PC-9 (cell line): ENCODE data around the gene WRAP73. TPM values are rescaled to one million over a fixed set of nuclear protein-coding genes. Genes with fewer than 3 reads are reported as not detected.

Experiments
- BruUV-seq: library from RNA; stranded (reverse); fragments of 400-500 nt; replicated peaks from 2 replicates; lab custom pipeline; 2021; lab: Mats Ljungman, UMichigan
- CTCF ChIA-PET: fragments of 300-600 bp; sonication (Branson Sonifier 250); formaldehyde crosslinking; loops from one replicate; lab custom pipeline; 2022; ENCODE audit warnings: antibody characterized with exemption; lab: Charles Lee
- POLR2A ChIA-PET: fragments of 300-600 bp; sonication (Branson Sonifier 250); formaldehyde crosslinking; loops from one replicate; lab custom pipeline; 2022; ENCODE audit warnings: antibody characterized with exemption; ENCODE audit not compliant: unreplicated experiment; lab: Charles Lee
- DNase-seq, 2 experiments: peaks; one replicate each; pipeline versions ENCODE4 v3.0.0 to v3.0.0-alpha.2; 2015 to 2022; ENCODE audit warnings: mixed read lengths in 1 of 2
- H2AFZ ChIP-seq: fragments of 200-600 bp; sonication (generic); 2 replicates; pipeline ENCODE4 v1.8.1; 2017; ENCODE audit warnings: antibody characterized with exemption
- H3F3A ChIP-seq: fragments of 200-600 bp; sonication (generic); 2 replicates; pipeline ENCODE4 v1.8.1; 2017; ENCODE audit warnings: antibody characterized with exemption, mild to moderate bottlenecking, low read depth; ENCODE audit not compliant: insufficient read depth
- H3K27ac ChIP-seq: fragments of 200-600 bp; sonication (generic); 2 replicates; pipeline ENCODE4 v1.6.1; 2016; ENCODE audit warnings: mixed run types
- H3K27me3 ChIP-seq: fragments of 200-600 bp; sonication (generic); 2 replicates; pipeline ENCODE4 v1.6.1; 2016; ENCODE audit warnings: low read depth, mixed run types; ENCODE audit not compliant: insufficient read depth
- H3K36me3 ChIP-seq: fragments of 200-600 bp; sonication (generic); 2 replicates; pipeline ENCODE4 v1.6.1; 2016; ENCODE audit warnings: low read depth, mixed run types
- H3K4me1 ChIP-seq: fragments of 200-600 bp; sonication (generic); replicated peaks from 2 replicates; pipeline ENCODE4 v1.6.1; 2016; ENCODE audit warnings: mixed run types; ENCODE audit not compliant: insufficient read depth
- H3K4me2 ChIP-seq: fragments of 200-600 bp; sonication (generic); 2 replicates; pipeline ENCODE4 v1.6.1; 2017; ENCODE audit warnings: mixed run types
- H3K4me3 ChIP-seq: fragments of 200-600 bp; sonication (generic); 2 replicates; pipeline ENCODE4 v1.6.1; 2016; ENCODE audit warnings: mixed run types
- H3K79me2 ChIP-seq: fragments of 200-600 bp; sonication (generic); 2 replicates; pipeline ENCODE4 v1.6.1; 2017; ENCODE audit warnings: low read depth, mixed run types
- H3K9me2 ChIP-seq: fragments of 200-600 bp; sonication (generic); 2 replicates; pipeline ENCODE4 v1.8.1; 2017; ENCODE audit warnings: mild to moderate bottlenecking; ENCODE audit not compliant: insufficient read depth
- H3K9me3 ChIP-seq: fragments of 200-600 bp; sonication (generic); 2 replicates; pipeline ENCODE4 v1.8.1; 2016; ENCODE audit warnings: low read depth; ENCODE audit not compliant: insufficient read depth
- H4K20me1 ChIP-seq: fragments of 200-600 bp; sonication (generic); 2 replicates; pipeline ENCODE4 v1.8.1; 2017; ENCODE audit not compliant: insufficient read depth
- CTCF ChIP-seq: fragments of 200-600 bp; sonication (generic); conservative IDR thresholded peaks from 2 replicates; pipeline ENCODE4 v1.6.1; 2017; ENCODE audit warnings: mixed run types, antibody characterized with exemption, mild to moderate bottlenecking, moderate library complexity
- EZH2 ChIP-seq: fragments of 200-600 bp; sonication (generic); IDR thresholded peaks from 2 replicates; pipeline ENCODE4 v1.8.0; 2017; ENCODE audit warnings: antibody characterized with exemption, low read depth
- intact Hi-C: fragments of 100-400 bp; cut with micrococcal nuclease; formaldehyde crosslinking; loops from one replicate; pipeline ENCODE4 v1.10.0; 2022; ENCODE audit not compliant: unreplicated experiment
- total RNA-seq: library from RNA; stranded (reverse); gene quantifications from 2 replicates; pipeline ENCODE4 v1.2.3, GENCODE V29; 2021

WRAP73 gene
- total RNA-seq, 1 experiment from 2014 or later = 25.5 TPM

- no peaks in the 10 kb centered on the region for H3K27me3 ChIP-seq
- intact Hi-C loops = no loop called here
- H3K36me3 ChIP-seq = no peaks in the 10 kb centered on the region
- H3K4me3 ChIP-seq = no peak overlapping the region
- no peaks in the 10 kb centered on the region; the same call in 1 of the 2 replicates for H4K20me1 ChIP-seq
- no peak overlapping the region for H3K4me2 ChIP-seq
- no peaks in the 10 kb centered on the region for H3K79me2 ChIP-seq
- peaks cover 3% of the 10 kb centered on the region; the same call in 1 of the 2 replicates for H3F3A ChIP-seq
- H2AFZ ChIP-seq = no peak overlapping the region
- TF ChIP-seq EZH2 (no peak), CTCF (no peak)
- POLR2A ChIA-PET = no interaction called here
- no peaks in the 10 kb centered on the region for H3K9me3 ChIP-seq
- no peaks in the 10 kb centered on the region for H3K9me2 ChIP-seq
- peaks cover 24% of the 10 kb centered on the region for H3K4me1 ChIP-seq
- BruUV-seq = no TSS peak
- CTCF ChIA-PET = no interaction called here
- H3K27ac ChIP-seq = no peak overlapping the region
- DNase-seq = peak in 1 of 2 experiments; percentile 8
Observed at GRCh38 chr1:3672971-3673361, 23.1 kb upstream of the WRAP73 start.

GRCh38 chr1:3672231-3672970, 22.5 kb upstream of the WRAP73 start:
- BruUV-seq = no TSS peak
- H3K27me3 ChIP-seq = no peaks in the 10 kb centered on the region
- H3K4me3 ChIP-seq = no peak overlapping the region
- no peaks in the 10 kb centered on the region for H3K9me2 ChIP-seq
- H3K36me3 ChIP-seq = no peaks in the 10 kb centered on the region
- no peak overlapping the region for H2AFZ ChIP-seq
- POLR2A ChIA-PET = no interaction called here
- H3K4me1 ChIP-seq = peaks cover 24% of the 10 kb centered on the region
- peak in 1 of 2 experiments; percentile 26 for DNase-seq
- TF ChIP-seq CTCF = no peak
- TF ChIP-seq EZH2 = no peak
- no peaks in the 10 kb centered on the region for H3K79me2 ChIP-seq
- H4K20me1 ChIP-seq = no peaks in the 10 kb centered on the region; the same call in 1 of the 2 replicates
- H3F3A ChIP-seq = peaks cover 8% of the 10 kb centered on the region; the same call in 1 of the 2 replicates
- intact Hi-C loops = no loop called here
- no peaks in the 10 kb centered on the region for H3K9me3 ChIP-seq
- H3K4me2 ChIP-seq = peak overlapping the region; percentile 46; the same call in 1 of the 2 replicates
- CTCF ChIA-PET = no interaction called here
- no peak overlapping the region for H3K27ac ChIP-seq

- Histone ChIP-seq H3K27ac (no peak overlapping the region), H3K4me1 (peaks cover 24% of the 10 kb centered on the region), H3K36me3 (no peaks in the 10 kb centered on the region), H4K20me1 (no peaks in the 10 kb centered on the region; the same call in 1 of the 2 replicates), H3K4me2 (peak overlapping the region; percentile 46), H3K9me2 (no peaks in the 10 kb centered on the region), H3K27me3 (peaks cover 5% of the 10 kb centered on the region; the same call in 1 of the 2 replicates), H3K79me2 (no peaks in the 10 kb centered on the region), H3F3A (peaks cover 8% of the 10 kb centered on the region; the same call in 1 of the 2 replicates), H2AFZ (no peak overlapping the region), H3K4me3 (no peak overlapping the region), H3K9me3 (no peaks in the 10 kb centered on the region)
- intact Hi-C loops = no loop called here
- CTCF ChIA-PET = no interaction called here
- peak; percentile 47 to 58 for DNase-seq
- BruUV-seq = no TSS peak
- TF ChIP-seq EZH2 (no peak), CTCF (no peak)
- POLR2A ChIA-PET = no interaction called here
Observed at GRCh38 chr1:3671371-3672180, 21.7 kb upstream of the WRAP73 start.
